CD14-positive monocyte (primary cell): ENCODE data around the gene KRT13. TPM values are rescaled to one million over a fixed set of nuclear protein-coding genes. Genes with fewer than 3 reads are reported as not detected.

Experiments used
- DNase-seq, 3 donors: peaks; one replicate each; pipeline ENCODE4 v3.0.0-alpha.2; 2011 to 2022
- H2AFZ ChIP-seq: 2 replicates; pipeline ENCODE4 v1.6.0; 2012; ENCODE audit warnings: mild to moderate bottlenecking, low read depth, low read length, inconsistent platforms; ENCODE audit not compliant: insufficient read depth, poor library complexity, severe bottlenecking
- H3K27ac ChIP-seq, 2 donors: 1 replicate in 1 of 2; 2 replicates in 1 of 2; pipeline ENCODE4 v1.5.1; 2012 to 2013; ENCODE audit warnings: low read length in 2 of 2, control low read depth in 1 of 2, inconsistent platforms in 1 of 2, low read depth in 1 of 2, mild to moderate bottlenecking in 1 of 2
- H3K27me3 ChIP-seq, 2 donors: one replicate each; pipeline versions ENCODE4 v1.6.0 to v1.6.1; 2011 to 2013; ENCODE audit warnings: low read length in 2 of 2; ENCODE audit not compliant: control insufficient read depth in 2 of 2, insufficient read depth in 2 of 2
- H3K36me3 ChIP-seq, 2 donors: replicated peaks in 1 of 2; 1 replicate in 1 of 2; 2 replicates in 1 of 2; pipeline versions ENCODE4 v1.5.1 to v1.6.1; 2012 to 2013; ENCODE audit warnings: low read length in 2 of 2, control low read depth in 1 of 2, inconsistent platforms in 1 of 2, mild to moderate bottlenecking in 1 of 2; ENCODE audit not compliant: insufficient read depth in 2 of 2, control insufficient read depth in 1 of 2
- H3K4me1 ChIP-seq, 2 donors: 1 replicate in 1 of 2; 2 replicates in 1 of 2; pipeline versions ENCODE4 v1.5.1 to v1.6.1; 2012 to 2013; ENCODE audit warnings: low read length in 2 of 2, control low read depth in 1 of 2, inconsistent platforms in 1 of 2, mild to moderate bottlenecking in 1 of 2, moderate library complexity in 1 of 2; ENCODE audit not compliant: insufficient read depth in 2 of 2, control insufficient read depth in 1 of 2
- H3K4me2 ChIP-seq: replicated peaks from 2 replicates; pipeline ENCODE3; 2012; ENCODE audit warnings: low read length, moderate library complexity, mild to moderate bottlenecking; ENCODE audit not compliant: poor library complexity, severe bottlenecking; ENCODE audit errors: extremely low read depth
- H3K4me3 ChIP-seq, 3 experiments: fragments of 200-600 bp in 1 of 3; sonication (generic) in 1 of 3; replicated peaks in 1 of 3; 1 replicate in 2 of 3; 2 replicates in 1 of 3; pipeline ENCODE4 v1.5.1; 2011 to 2013; ENCODE audit warnings: low read length in 3 of 3, mild to moderate bottlenecking in 3 of 3, control low read depth in 2 of 3, low read depth in 2 of 3, inconsistent platforms in 1 of 3, moderate library complexity in 1 of 3
- H3K79me2 ChIP-seq: 2 replicates; pipeline ENCODE4 v1.6.0; 2012; ENCODE audit warnings: mild to moderate bottlenecking, control low read depth, inconsistent platforms, low read length, moderate library complexity; ENCODE audit not compliant: insufficient read depth
- H3K9ac ChIP-seq: 2 replicates; pipeline ENCODE4 v1.6.0; 2017; ENCODE audit warnings: low read length, mild to moderate bottlenecking; ENCODE audit not compliant: insufficient read depth, poor library complexity, severe bottlenecking
- H3K9me3 ChIP-seq, 2 donors: replicated peaks in 1 of 2; 1 replicate in 1 of 2; 2 replicates in 1 of 2; pipeline versions ENCODE4 v1.5.1 to v1.6.1; 2012 to 2013; ENCODE audit warnings: low read length in 2 of 2, control low read depth in 1 of 2; ENCODE audit not compliant: control insufficient read depth in 1 of 2, insufficient read depth in 1 of 2
- H4K20me1 ChIP-seq: 2 replicates; pipeline ENCODE4 v1.6.0; 2012; ENCODE audit warnings: mild to moderate bottlenecking, low read length, control low read depth, moderate library complexity; ENCODE audit not compliant: insufficient read depth
- H3K27ac Mint-ChIP-seq, 7 donors: one replicate each; pipeline ENCODE4 v1.8.0; 2020; ENCODE audit warnings: mild to moderate bottlenecking in 7 of 7, mixed read lengths in 7 of 7, moderate library complexity in 6 of 7, inconsistent platforms in 2 of 7
- H3K27me3 Mint-ChIP-seq, 3 donors: one replicate each; pipeline ENCODE4 v1.8.0; 2021 to 2022; ENCODE audit warnings: low read depth in 3 of 3, mild to moderate bottlenecking in 3 of 3, mixed read lengths in 3 of 3, moderate library complexity in 3 of 3, inconsistent platforms in 1 of 3
- H3K36me3 Mint-ChIP-seq, 2 donors: one replicate each; pipeline ENCODE4 v1.8.0; 2020; ENCODE audit warnings: mixed read lengths in 2 of 2, inconsistent platforms in 1 of 2, mild to moderate bottlenecking in 1 of 2
- H3K4me1 Mint-ChIP-seq: one replicate; pipeline ENCODE4 v1.8.0; 2020; ENCODE audit warnings: mild to moderate bottlenecking, mixed read lengths
- H3K4me3 Mint-ChIP-seq, 2 donors: one replicate each; pipeline ENCODE4 v1.8.0; 2020; ENCODE audit warnings: mild to moderate bottlenecking in 2 of 2, mixed read lengths in 2 of 2, moderate library complexity in 1 of 2
- H3K9me3 Mint-ChIP-seq, 7 donors: one replicate each; pipeline ENCODE4 v1.8.0; 2020 to 2022; ENCODE audit warnings: mixed read lengths in 7 of 7, mild to moderate bottlenecking in 6 of 7, moderate library complexity in 6 of 7, inconsistent platforms in 2 of 7
- WGBS: methylation state at CpG from one replicate; pipeline ENCODE4 v1.1.5; 2013; ENCODE audit warnings: missing lambda C conversion rate; ENCODE audit not compliant: insufficient coverage; 5-methylcytosine and 5-hydroxymethylcytosine counted together
- intact Hi-C, 2 donors: fragments of 100-400 bp; cut with micrococcal nuclease; formaldehyde crosslinking; loops; one replicate each; pipeline versions ENCODE4 v1.15.0 to v1.15.1; 2023
- polyA plus RNA-seq, 3 donors: library from polyadenylated mRNA; depleted of rRNA in 1 of 3; unstranded in 2 of 3; stranded (reverse) in 1 of 3; fragments of 300-500 nt in 2 of 3; fragments of >200 nt in 1 of 3; fragmentation: Illumina TruSeq in 2 of 3; gene quantifications; 1 replicate in 2 of 3; 2 replicates in 1 of 3; pipeline ENCODE4 v1.2.3, GENCODE V29; 2012 to 2021
- TF ChIP-seq, protein P1 (sequence below): fragments of 200-600 bp; IDR thresholded peaks from one replicate; pipeline ENCODE4 v1.8.0; 2022; ENCODE audit warnings: antibody characterized with exemption, mild to moderate bottlenecking

Gene KRT13
- polyA plus RNA-seq, 3 donors: not detected

DNA sequence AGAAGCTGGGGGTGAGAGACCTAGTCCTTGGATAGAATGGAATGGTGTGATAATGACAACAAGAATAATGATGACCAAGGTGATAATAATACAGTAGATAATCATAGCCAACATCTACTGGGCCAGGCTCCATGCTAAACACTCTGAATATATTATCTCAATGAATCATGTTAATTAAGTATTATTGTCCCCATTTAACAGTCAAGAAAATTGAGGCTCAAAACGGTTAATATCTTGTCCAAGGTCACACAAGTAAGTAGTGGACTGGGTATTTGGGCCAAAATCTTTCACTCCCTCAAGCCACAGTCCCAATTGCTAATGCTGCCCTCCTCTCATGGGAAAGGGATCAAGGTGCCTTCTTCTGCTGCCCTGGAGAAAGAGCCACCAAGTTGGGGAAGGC lies 26.6 kb upstream of the KRT13 start:
- no peaks in the 10 kb centered on the region for H4K20me1 ChIP-seq
- Mint-ChIP-seq H3K27ac (no peak overlapping the region), H3K9me3 (peaks cover 0 to 15% (median 6%) of the 10 kb centered on the region in 7 donors), H3K4me3 (peak overlapping the region in 1 of 2 donors; percentile 11), H3K27me3 (peaks cover 46 to 80% (median 64%) of the 10 kb centered on the region in 3 donors), H3K36me3 (peaks cover 2 to 3% of the 10 kb centered on the region in 2 donors), H3K4me1 (peaks cover 15% of the 10 kb centered on the region)
- TF ChIP-seq, protein P1, sequence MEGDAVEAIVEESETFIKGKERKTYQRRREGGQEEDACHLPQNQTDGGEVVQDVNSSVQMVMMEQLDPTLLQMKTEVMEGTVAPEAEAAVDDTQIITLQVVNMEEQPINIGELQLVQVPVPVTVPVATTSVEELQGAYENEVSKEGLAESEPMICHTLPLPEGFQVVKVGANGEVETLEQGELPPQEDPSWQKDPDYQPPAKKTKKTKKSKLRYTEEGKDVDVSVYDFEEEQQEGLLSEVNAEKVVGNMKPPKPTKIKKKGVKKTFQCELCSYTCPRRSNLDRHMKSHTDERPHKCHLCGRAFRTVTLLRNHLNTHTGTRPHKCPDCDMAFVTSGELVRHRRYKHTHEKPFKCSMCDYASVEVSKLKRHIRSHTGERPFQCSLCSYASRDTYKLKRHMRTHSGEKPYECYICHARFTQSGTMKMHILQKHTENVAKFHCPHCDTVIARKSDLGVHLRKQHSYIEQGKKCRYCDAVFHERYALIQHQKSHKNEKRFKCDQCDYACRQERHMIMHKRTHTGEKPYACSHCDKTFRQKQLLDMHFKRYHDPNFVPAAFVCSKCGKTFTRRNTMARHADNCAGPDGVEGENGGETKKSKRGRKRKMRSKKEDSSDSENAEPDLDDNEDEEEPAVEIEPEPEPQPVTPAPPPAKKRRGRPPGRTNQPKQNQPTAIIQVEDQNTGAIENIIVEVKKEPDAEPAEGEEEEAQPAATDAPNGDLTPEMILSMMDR: no peak
- H3K4me1 ChIP-seq: peaks cover 6 to 10% of the 10 kb centered on the region in 2 donors
- H3K4me3 ChIP-seq: no peak overlapping the region
- H3K27me3 ChIP-seq: peaks cover 34 to 54% of the 10 kb centered on the region in 2 donors
- no peak overlapping the region for H3K27ac ChIP-seq
- DNase-seq: no peak
- H3K4me2 ChIP-seq: no peak overlapping the region
- H3K9ac ChIP-seq: no peak overlapping the region
- peaks cover 0 to 15% of the 10 kb centered on the region in 2 donors for H3K9me3 ChIP-seq
- no peaks in the 10 kb centered on the region for H3K79me2 ChIP-seq
- H3K36me3 ChIP-seq: no peaks in the 10 kb centered on the region
- intact Hi-C loops: no loop called here
- WGBS: no CpG with 5 or more reads among the region's 1 CpG
- no peak overlapping the region for H2AFZ ChIP-seq

DNA sequence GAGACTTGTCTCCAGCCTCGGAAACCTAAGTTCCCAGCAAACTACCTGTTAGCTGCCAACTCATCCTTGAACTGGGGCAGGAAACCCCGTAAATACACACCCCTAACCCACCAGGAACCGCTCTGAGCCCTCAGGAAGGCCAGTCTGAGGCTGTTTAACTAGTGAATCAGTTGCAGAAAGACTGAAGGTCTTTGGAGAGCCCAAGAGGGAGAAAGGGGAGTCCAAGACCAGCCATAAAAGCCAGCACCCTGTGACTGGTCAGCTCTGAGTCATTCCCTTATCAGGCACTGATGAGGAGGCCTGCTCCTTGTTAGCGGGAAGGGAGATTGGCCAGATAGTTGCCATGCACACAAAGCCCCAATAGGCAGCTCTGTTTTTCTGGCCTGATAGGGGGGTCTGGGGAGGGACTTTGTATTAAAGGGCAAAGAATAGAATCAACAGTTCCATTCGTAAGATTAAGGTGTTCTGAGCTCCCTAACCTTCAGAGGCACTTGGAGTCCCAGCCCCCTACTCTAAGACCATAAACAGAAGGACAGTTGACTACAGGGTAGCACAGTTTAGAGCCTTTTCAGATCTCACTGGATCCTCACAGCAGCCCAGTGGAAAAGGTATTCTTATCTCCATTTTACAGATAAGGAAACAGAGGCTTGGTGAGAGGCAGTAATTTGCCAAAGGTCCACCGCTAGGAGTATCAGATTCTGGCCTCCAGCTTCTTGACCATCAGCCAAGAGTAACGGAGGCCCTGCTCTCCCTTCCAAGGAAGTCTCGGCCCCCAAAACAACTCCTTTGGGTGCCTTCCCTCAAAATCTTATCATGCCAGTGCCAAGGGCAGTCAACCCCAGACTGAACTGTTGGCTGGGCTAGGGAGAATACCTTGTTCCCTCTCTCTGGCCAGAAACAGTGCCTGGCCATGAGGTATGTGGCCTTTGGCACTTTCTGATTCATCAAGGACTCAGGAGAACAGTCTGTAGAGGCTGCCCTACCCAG lies 24.9 kb upstream of the KRT13 start:
- Mint-ChIP-seq H3K36me3 (peaks cover 2 to 3% of the 10 kb centered on the region in 2 donors), H3K27ac (no peak overlapping the region), H3K4me1 (peaks cover 15% of the 10 kb centered on the region), H3K9me3 (peaks cover 0 to 16% (median 7%) of the 10 kb centered on the region in 7 donors), H3K27me3 (peaks cover 55 to 82% (median 70%) of the 10 kb centered on the region in 3 donors), H3K4me3 (no peak overlapping the region)
- H3K79me2 ChIP-seq: no peaks in the 10 kb centered on the region
- no peak overlapping the region for H3K9ac ChIP-seq
- H3K9me3 ChIP-seq: peaks cover 0 to 21% of the 10 kb centered on the region in 2 donors
- no peak overlapping the region for H3K27ac ChIP-seq
- intact Hi-C loops: no loop called here
- no peaks in the 10 kb centered on the region for H3K36me3 ChIP-seq
- H3K4me1 ChIP-seq: peaks cover 6 to 10% of the 10 kb centered on the region in 2 donors
- H2AFZ ChIP-seq: no peak overlapping the region
- H3K4me3 ChIP-seq: no peak overlapping the region
- H3K4me2 ChIP-seq: no peak overlapping the region
- WGBS: 100% methylated on average over 2 of the region's 8 CpGs
- peaks cover 39 to 65% of the 10 kb centered on the region in 2 donors for H3K27me3 ChIP-seq
- DNase-seq: no peak
- no peaks in the 10 kb centered on the region for H4K20me1 ChIP-seq
- TF ChIP-seq, protein P1: no peak
